ENCODE measurements around the gene UPK3A.

The UPK3A gene

DNA sequence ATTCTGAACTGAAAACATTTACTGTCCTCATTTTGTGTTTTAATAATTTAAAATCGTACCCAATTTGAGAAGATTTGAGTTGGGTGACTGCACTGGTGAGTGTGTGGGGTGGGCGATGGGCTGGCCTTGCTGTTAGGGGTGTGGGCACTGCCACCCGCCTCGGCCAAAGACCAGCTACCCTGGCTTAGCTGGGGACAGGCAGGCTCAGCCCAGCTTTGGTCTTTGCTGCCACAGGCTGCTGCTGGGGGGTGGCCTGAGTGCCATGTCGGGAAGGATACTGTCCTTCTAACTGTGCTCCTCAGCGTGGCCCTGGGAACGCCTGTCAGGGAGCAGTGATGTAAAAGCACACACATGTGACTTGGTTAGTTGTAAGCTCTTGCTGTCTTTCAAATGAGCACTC lies 47.3 kb downstream of the UPK3A start:
- DNase-seq = no peak

GRCh38 chr22:45334068-45334467 lies 49.3 kb downstream of the UPK3A start:
- DNase-seq = no peak

DNA sequence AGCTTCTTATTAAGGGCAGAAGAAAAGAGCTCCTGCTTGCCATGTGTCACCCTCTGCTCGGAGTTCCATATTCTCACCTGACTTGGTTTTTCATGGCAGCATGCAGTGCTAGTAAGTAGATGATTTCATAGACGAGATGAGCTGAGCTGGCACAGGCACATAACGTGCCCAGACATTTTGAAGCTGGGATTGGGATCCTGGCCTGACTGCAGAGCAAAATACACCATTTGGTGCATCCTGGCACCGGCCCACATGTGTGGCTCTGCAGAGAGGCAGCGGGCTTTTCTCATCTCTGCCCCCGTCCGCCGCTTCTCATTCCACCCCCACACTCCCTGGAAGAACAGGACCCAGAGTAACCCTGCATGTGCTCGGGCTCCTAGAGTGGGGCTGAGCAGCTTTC lies 49.8 kb downstream of the UPK3A start:
- no peak for DNase-seq

GRCh38 chr22:45335021-45335818 lies 50.5 kb downstream of the UPK3A start:
- no peak for DNase-seq

- no peak for DNase-seq
These were observed 51.2 kb downstream of the UPK3A start for GRCh38 chr22:45335854-45336522.

- DNase-seq = no peak
These were observed 52.3 kb downstream of the UPK3A start for GRCh38 chr22:45336971-45337431.

DNA sequence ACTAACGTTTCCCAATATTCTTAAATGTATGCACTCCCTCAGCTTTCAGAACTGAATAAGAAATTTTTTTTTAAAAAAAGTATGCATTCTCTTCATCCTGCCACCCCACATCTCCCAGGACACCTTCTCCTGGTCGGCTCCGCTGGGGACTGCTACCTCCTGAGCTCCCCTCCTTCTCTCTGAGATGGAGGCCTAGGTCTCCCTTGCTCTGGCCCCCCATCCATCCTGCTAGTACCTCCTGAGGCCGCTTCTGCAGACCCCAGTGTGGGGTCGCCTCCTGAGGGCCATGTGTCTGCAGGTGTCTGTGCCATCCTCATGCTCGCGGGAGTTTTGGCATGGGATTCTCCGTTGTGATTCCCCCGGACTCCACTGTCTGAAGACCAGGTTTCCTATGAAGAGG lies 52.8 kb downstream of the UPK3A start:
- no peak for DNase-seq

DNA sequence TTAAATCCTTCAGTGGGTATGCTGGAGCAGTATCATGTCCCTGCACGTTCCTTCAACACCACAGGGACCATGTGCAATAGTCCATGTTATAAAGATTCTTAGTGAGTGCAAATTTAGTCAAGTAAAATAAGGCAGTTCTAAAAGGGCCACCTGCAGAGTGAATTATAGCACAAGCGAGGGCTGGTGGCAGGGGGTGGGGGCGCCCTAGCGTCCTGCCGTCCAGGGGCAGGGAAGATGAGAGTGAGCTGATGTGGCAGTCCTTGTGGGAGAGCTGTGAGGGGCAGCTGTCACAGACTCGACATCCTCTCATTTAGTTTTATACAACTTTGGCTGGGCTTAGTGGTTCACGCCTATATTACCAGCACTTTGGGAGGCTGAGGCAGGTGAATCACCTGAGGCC lies 54.0 kb downstream of the UPK3A start:
- DNase-seq = no peak

- no peak for DNase-seq
These were observed 55.6 kb downstream of the UPK3A start for GRCh38 chr22:45340323-45340722.

DNA sequence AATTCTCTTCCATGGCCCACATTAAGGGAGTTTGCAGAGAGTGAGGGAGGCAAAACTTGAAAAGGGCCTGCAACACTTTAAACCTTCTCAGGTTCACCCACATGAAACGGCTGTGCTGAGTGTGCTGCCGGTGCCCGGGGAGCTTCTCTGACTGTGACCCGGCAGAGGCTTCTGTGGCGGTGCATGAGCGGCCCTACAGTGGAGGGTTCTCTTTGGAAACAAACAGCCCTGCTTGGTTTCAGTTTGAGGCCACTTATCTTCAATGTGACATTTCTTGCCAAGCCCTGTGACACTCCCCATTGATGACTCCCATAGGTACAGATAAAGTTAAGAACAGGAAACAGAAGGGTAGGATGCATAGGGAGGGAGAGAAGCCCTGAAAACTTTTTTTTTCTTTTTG lies 56.7 kb downstream of the UPK3A start:
- DNase-seq = no peak

DNA sequence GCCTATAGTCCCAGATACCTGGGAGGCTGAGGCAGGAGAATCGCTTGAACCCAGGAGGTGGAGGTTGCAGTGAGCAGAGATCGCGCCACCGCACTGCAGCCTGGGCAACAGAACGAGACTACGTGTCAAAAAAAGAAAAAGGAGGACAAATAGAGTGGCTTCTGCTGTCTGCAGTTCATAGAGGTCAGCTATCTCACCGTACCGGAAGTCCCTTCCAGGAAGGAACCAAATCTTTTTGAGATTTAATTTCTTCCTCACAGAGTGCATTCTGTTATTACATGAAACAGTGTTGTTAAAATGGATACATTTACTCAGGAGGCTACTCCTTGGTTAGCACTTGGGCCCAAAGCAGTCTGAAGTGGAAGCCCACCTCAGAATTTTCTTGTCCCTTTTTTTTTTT lies 58.4 kb downstream of the UPK3A start:
- DNase-seq = no peak

DNA sequence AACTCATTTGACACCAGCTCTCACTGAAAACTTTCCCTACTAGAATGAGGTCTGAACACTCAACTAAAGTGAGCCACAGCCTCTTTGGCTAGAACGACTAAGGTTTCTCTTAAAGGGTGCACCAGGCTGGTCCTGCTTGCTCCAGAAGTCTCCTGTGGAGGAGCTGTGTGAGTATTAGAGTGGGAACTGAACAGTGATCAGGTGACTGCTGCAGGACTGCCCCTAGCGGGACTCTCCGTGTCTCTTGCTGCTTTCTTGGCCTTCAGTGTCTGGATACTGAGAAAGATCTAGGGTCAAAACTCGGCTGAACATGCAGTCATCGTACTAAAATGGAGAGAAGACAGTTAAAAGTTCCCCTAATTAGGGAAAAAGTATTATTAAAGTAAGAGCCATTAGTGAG lies 59.6 kb downstream of the UPK3A start:
- DNase-seq = no peak
